ENCODE measurements around the gene OR2A42.
"Not testable (repeated sequence)": the region's sequence is repeated elsewhere in the genome, so short reads cannot be mapped to it uniquely, and the experiment has no call there.

GRCh38 chr7:144287171-144287784 lies 47.9 kb upstream of the OR2A42 start:
- TF ChIP-seq, protein P1, sequence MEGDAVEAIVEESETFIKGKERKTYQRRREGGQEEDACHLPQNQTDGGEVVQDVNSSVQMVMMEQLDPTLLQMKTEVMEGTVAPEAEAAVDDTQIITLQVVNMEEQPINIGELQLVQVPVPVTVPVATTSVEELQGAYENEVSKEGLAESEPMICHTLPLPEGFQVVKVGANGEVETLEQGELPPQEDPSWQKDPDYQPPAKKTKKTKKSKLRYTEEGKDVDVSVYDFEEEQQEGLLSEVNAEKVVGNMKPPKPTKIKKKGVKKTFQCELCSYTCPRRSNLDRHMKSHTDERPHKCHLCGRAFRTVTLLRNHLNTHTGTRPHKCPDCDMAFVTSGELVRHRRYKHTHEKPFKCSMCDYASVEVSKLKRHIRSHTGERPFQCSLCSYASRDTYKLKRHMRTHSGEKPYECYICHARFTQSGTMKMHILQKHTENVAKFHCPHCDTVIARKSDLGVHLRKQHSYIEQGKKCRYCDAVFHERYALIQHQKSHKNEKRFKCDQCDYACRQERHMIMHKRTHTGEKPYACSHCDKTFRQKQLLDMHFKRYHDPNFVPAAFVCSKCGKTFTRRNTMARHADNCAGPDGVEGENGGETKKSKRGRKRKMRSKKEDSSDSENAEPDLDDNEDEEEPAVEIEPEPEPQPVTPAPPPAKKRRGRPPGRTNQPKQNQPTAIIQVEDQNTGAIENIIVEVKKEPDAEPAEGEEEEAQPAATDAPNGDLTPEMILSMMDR (conservative IDR thresholded peaks at IDR 0.05 in 1 of 2, IDR thresholded peaks at IDR 0.05 in 1 of 2; ENCODE audit: low read depth in 1 of 2, low read length in 2 of 2) = not testable (repeated sequence)
- not testable (repeated sequence) for TF ChIP-seq EZH2 (IDR thresholded peaks at IDR 0.05; ENCODE audit: low read length, missing control alignments)
